ENCODE data around the gene MAZ.

MAZ gene

GRCh38 chr16:29858149-29858849, 52.0 kb downstream of the MAZ start:
- no peak for DNase-seq

DNA sequence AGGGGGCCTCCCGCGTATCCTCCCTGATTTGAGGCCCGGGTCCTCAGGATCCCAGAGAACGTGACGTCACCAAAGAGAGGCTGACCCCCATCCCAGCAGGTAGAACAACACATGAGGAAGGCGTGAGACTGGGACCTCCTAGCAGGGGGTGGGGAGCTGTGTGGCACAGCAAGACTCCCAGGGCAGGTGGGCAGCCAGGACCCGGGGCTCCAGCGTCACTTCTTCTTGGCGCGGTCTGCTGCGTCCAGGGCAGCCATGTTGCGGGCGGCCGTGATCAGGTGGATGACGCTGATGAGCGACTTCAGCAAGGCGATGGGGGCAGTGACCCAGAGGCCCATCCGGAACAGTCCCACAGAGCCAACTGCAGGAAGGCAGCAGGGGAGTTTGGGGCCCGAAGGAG, 52.6 kb downstream of the MAZ start:
- no peak for DNase-seq

- DNase-seq, result no peak
These were observed 53.9 kb downstream of the MAZ start for GRCh38 chr16:29860218-29860617.

All from 8988T (cell line).